ENCODE data around the gene STARD3NL.

The STARD3NL gene

GRCh38 chr7:38192327-38192726 is 14.3 kb downstream of the STARD3NL start:
- TF ChIP-seq EGR1 (IDR thresholded peaks at IDR 0.05) (no peak), TEAD4 (IDR thresholded peaks at IDR 0.05) (no peak), TAF1 (IDR thresholded peaks at IDR 0.05; ENCODE audit: low read depth) (no peak), CREB1 (IDR thresholded peaks at IDR 0.05; ENCODE audit: low read depth) (no peak), RAD21 (IDR thresholded peaks at IDR 0.05; ENCODE audit: low read depth) (no peak), EP300 (IDR thresholded peaks at IDR 0.05; ENCODE audit: borderline replicate concordance) (no peak), FOXM1 (IDR thresholded peaks at IDR 0.05; ENCODE audit: borderline replicate concordance, low read depth) (no peak), YY1 (IDR thresholded peaks at IDR 0.05; ENCODE audit: low read depth) (no peak), REST (IDR thresholded peaks at IDR 0.05; ENCODE audit: low read depth) (no peak), CEBPB (IDR thresholded peaks at IDR 0.05) (no peak), USF1 (IDR thresholded peaks at IDR 0.05) (no peak), ZBTB7A (IDR thresholded peaks at IDR 0.05; ENCODE audit: low read depth) (no peak), NFIC (IDR thresholded peaks at IDR 0.05) (no peak), TCF12 (IDR thresholded peaks at IDR 0.05; ENCODE audit: low read depth) (no peak), MAX (IDR thresholded peaks at IDR 0.05) (no peak)

- TF ChIP-seq ZBTB7A (IDR thresholded peaks at IDR 0.05; ENCODE audit: low read depth): no peak
Observed at GRCh38 chr7:38195804-38196595, 18.0 kb downstream of the STARD3NL start.

GRCh38 chr7:38198366-38198765 is 20.3 kb downstream of the STARD3NL start:
- no peak for TF ChIP-seq REST (IDR thresholded peaks at IDR 0.05; ENCODE audit: low read depth)
- TF ChIP-seq EGR1 (IDR thresholded peaks at IDR 0.05): no peak
- TF ChIP-seq ZBTB7A (IDR thresholded peaks at IDR 0.05; ENCODE audit: low read depth): no peak
- TF ChIP-seq MAX (IDR thresholded peaks at IDR 0.05): no peak
- TF ChIP-seq TEAD4 (IDR thresholded peaks at IDR 0.05): no peak
- no peak for TF ChIP-seq USF1 (IDR thresholded peaks at IDR 0.05)
- TF ChIP-seq NFIC (IDR thresholded peaks at IDR 0.05): no peak
- TF ChIP-seq CREB1 (IDR thresholded peaks at IDR 0.05; ENCODE audit: low read depth): no peak

GRCh38 chr7:38199154-38199553 is 21.1 kb downstream of the STARD3NL start:
- TF ChIP-seq EP300 (IDR thresholded peaks at IDR 0.05; ENCODE audit: borderline replicate concordance) (no peak), TAF1 (IDR thresholded peaks at IDR 0.05; ENCODE audit: low read depth) (no peak), MAX (IDR thresholded peaks at IDR 0.05) (no peak), EGR1 (IDR thresholded peaks at IDR 0.05) (no peak)

GRCh38 chr7:38199782-38200181 is 21.7 kb downstream of the STARD3NL start:
- TF ChIP-seq EGR1 (IDR thresholded peaks at IDR 0.05): no peak
- no peak for TF ChIP-seq REST (IDR thresholded peaks at IDR 0.05; ENCODE audit: low read depth)
- no peak for TF ChIP-seq FOXM1 (IDR thresholded peaks at IDR 0.05; ENCODE audit: borderline replicate concordance, low read depth)
- TF ChIP-seq USF1 (IDR thresholded peaks at IDR 0.05): no peak
- no peak for TF ChIP-seq TAF1 (IDR thresholded peaks at IDR 0.05; ENCODE audit: low read depth)
- no peak for TF ChIP-seq TEAD4 (IDR thresholded peaks at IDR 0.05)
- TF ChIP-seq CREB1 (IDR thresholded peaks at IDR 0.05; ENCODE audit: low read depth): no peak
- no peak for TF ChIP-seq TCF12 (IDR thresholded peaks at IDR 0.05; ENCODE audit: low read depth)
- TF ChIP-seq YY1 (IDR thresholded peaks at IDR 0.05; ENCODE audit: low read depth): no peak
- TF ChIP-seq MAX (IDR thresholded peaks at IDR 0.05): no peak
- no peak for TF ChIP-seq NFIC (IDR thresholded peaks at IDR 0.05)
- no peak for TF ChIP-seq ZBTB7A (IDR thresholded peaks at IDR 0.05; ENCODE audit: low read depth)

Data from Ishikawa (cell line).